GM12878 (cell line): Measurements from ENCODE around the gene GABRB1. TPM values are rescaled to one million over a fixed set of nuclear protein-coding genes. Genes with fewer than 3 reads are reported as not detected.
A peak's percentile ranks its signal among the peaks of the same experiment; 100 is the strongest.

Experiments
- ATF7 ChIP-seq: fragments of 450-650 bp; IDR thresholded peaks from 2 replicates; pipeline ENCODE4 v1.6.1; 2016; ENCODE audit warnings: low read depth, mild to moderate bottlenecking
- BACH1 ChIP-seq: fragments of 450-650 bp; IDR thresholded peaks from 2 replicates; pipeline ENCODE4 v1.6.1; 2017; ENCODE audit warnings: mild to moderate bottlenecking, borderline replicate concordance
- CEBPB ChIP-seq, 2 experiments: fragments of 150-350 bp in 1 of 2; IDR thresholded peaks; 2 replicates each; pipeline ENCODE4 v1.6.1; 2012 to 2014; ENCODE audit warnings: low read depth in 2 of 2, low read length in 2 of 2, borderline replicate concordance in 1 of 2, inconsistent platforms in 1 of 2
- CHD1 ChIP-seq: IDR thresholded peaks from 2 replicates; pipeline ENCODE4 v1.6.1; 2012; ENCODE audit warnings: low read depth, low read length, improper control_type of control experiment
- CHD2 ChIP-seq: IDR thresholded peaks from 2 replicates; pipeline ENCODE4 v1.6.1; 2011; ENCODE audit warnings: low read depth, low read length, improper control_type of control experiment, borderline replicate concordance
- GATAD2B ChIP-seq: fragments of 450-650 bp; conservative IDR thresholded peaks from 2 replicates; pipeline ENCODE4 v1.6.1; 2017; ENCODE audit warnings: low read depth, mild to moderate bottlenecking, moderate library complexity
- HCFC1 ChIP-seq: fragments of 150-350 bp; IDR thresholded peaks from 2 replicates; pipeline ENCODE4 v1.6.1; 2014; ENCODE audit warnings: low read length
- HDAC6 ChIP-seq: fragments of 200-600 bp; sonication (generic); IDR thresholded peaks from one replicate; pipeline ENCODE4 v1.8.0; 2017; ENCODE audit warnings: antibody characterized with exemption; ENCODE audit not compliant: unreplicated experiment
- HDGF ChIP-seq: fragments of 450-650 bp; IDR thresholded peaks from 2 replicates; pipeline ENCODE4 v1.6.1; 2016; ENCODE audit warnings: antibody characterized with exemption
- IRF4 ChIP-seq: IDR thresholded peaks from 2 replicates; pipeline ENCODE4 v1.6.1; 2011; ENCODE audit warnings: low read depth, low read length
- MLLT1 ChIP-seq: fragments of 450-650 bp; IDR thresholded peaks from 2 replicates; pipeline ENCODE4 v1.6.1; 2016; ENCODE audit warnings: mild to moderate bottlenecking
- NBN ChIP-seq: fragments of 450-650 bp; IDR thresholded peaks from 2 replicates; pipeline ENCODE4 v1.6.1; 2016
- NFIC ChIP-seq: IDR thresholded peaks from 2 replicates; pipeline ENCODE4 v1.6.1; 2012; ENCODE audit warnings: low read depth, mild to moderate bottlenecking, inconsistent platforms, low read length, moderate library complexity
- POLR2AphosphoS2 ChIP-seq: IDR thresholded peaks from 2 replicates; pipeline ENCODE4 v1.6.1; 2011; ENCODE audit warnings: low read depth, mild to moderate bottlenecking, low read length, improper control_type of control experiment, moderate library complexity
- POU2F2 ChIP-seq: IDR thresholded peaks from 3 replicates; pipeline ENCODE4 v1.6.1; 2011; ENCODE audit warnings: low read depth, mild to moderate bottlenecking, low read length, borderline replicate concordance
- RBBP5 ChIP-seq: fragments of 200-600 bp; sonication (generic); conservative IDR thresholded peaks from 2 replicates; pipeline ENCODE4 v1.6.1; 2016
- RFX5 ChIP-seq: IDR thresholded peaks from 2 replicates; pipeline ENCODE4 v1.6.1; 2011; ENCODE audit warnings: low read depth, low read length, improper control_type of control experiment
- SIX5 ChIP-seq: IDR thresholded peaks from 2 replicates; pipeline ENCODE4 v1.6.1; 2011; ENCODE audit warnings: mild to moderate bottlenecking, low read depth, low read length, moderate library complexity; ENCODE audit not compliant: severe bottlenecking
- SMARCA5 ChIP-seq: fragments of 450-650 bp; IDR thresholded peaks from 2 replicates; pipeline ENCODE4 v1.6.1; 2017; ENCODE audit warnings: mild to moderate bottlenecking
- SRF ChIP-seq, 2 experiments: IDR thresholded peaks; 2 replicates each; pipeline ENCODE4 v1.6.1; 2011; ENCODE audit warnings: low read depth in 2 of 2, low read length in 2 of 2, mild to moderate bottlenecking in 1 of 2, moderate library complexity in 1 of 2
- STAT1 ChIP-seq: fragments of 450-650 bp; conservative IDR thresholded peaks from 2 replicates; pipeline ENCODE4 v1.6.1; 2014; ENCODE audit warnings: antibody characterized with exemption, mild to moderate bottlenecking
- SUZ12 ChIP-seq: fragments of 200-600 bp; sonication (generic); IDR thresholded peaks from one replicate; pipeline ENCODE4 v1.6.1; 2018; ENCODE audit warnings: antibody characterized with exemption, mild to moderate bottlenecking; ENCODE audit not compliant: unreplicated experiment
- YBX1 ChIP-seq: fragments of 450-650 bp; IDR thresholded peaks from 2 replicates; pipeline ENCODE4 v1.6.1; 2016; ENCODE audit warnings: antibody characterized with exemption
- ZNF274 ChIP-seq: IDR thresholded peaks from one replicate; pipeline ENCODE4 v1.8.0; 2011; ENCODE audit not compliant: insufficient read length, insufficient read depth
- ZSCAN29 ChIP-seq: fragments of 450-650 bp; IDR thresholded peaks from 2 replicates; pipeline ENCODE4 v1.6.1; 2017; ENCODE audit warnings: mild to moderate bottlenecking, moderate library complexity
- ZZZ3 ChIP-seq: IDR thresholded peaks from 2 replicates; pipeline ENCODE4 v1.6.1; 2011; ENCODE audit warnings: low read depth; ENCODE audit not compliant: control insufficient read depth, insufficient read length
- polyA plus RNA-seq, 11 experiments: library from polyadenylated mRNA; depleted of rRNA in 4 of 11; unstranded in 6 of 11; stranded (reverse) in 5 of 11; fragments of >200 nt; fragmentation: Nextera tagmentation in 4 of 11; fragmentation: Illumina TruSeq in 1 of 11; extraction: Ambion mirVana in 4 of 11; extraction: Trizol in 1 of 11; gene quantifications; 1 replicate in 1 of 11; 2 replicates in 10 of 11; pipeline versions ENCODE4 v1.2.1 to v1.2.3, GENCODE V29; 2011 to 2016; ENCODE audit warnings: inconsistent platforms in 2 of 11, missing spikeins in 2 of 11, low read depth in 1 of 11
- total RNA-seq, 4 experiments: library from RNA; depleted of rRNA in 3 of 4; stranded (reverse); fragments of >200 nt in 3 of 4; fragmentation: Illumina TruSeq in 1 of 4; extraction: Trizol in 1 of 4; gene quantifications; 2 replicates each; pipeline versions ENCODE4 v1.2.1 to v1.2.3, GENCODE V29; 2013 to 2021
- TF ChIP-seq, protein P1 (sequence below): fragments of 450-650 bp; IDR thresholded peaks from 2 replicates; pipeline ENCODE4 v1.6.1; 2017; ENCODE audit warnings: low read depth, mild to moderate bottlenecking, moderate library complexity
- TF ChIP-seq, protein P2 (sequence below): fragments of 450-650 bp; IDR thresholded peaks from 2 replicates; pipeline ENCODE4 v1.6.1; 2017; ENCODE audit warnings: borderline replicate concordance

Gene GABRB1
- total and polyA plus RNA-seq, 10 of the 15 experiments (the other 5 are each of a cell fraction or from before 2014, with no cell fraction given), result 0.13 to 0.92 TPM; not detected in 8

DNA sequence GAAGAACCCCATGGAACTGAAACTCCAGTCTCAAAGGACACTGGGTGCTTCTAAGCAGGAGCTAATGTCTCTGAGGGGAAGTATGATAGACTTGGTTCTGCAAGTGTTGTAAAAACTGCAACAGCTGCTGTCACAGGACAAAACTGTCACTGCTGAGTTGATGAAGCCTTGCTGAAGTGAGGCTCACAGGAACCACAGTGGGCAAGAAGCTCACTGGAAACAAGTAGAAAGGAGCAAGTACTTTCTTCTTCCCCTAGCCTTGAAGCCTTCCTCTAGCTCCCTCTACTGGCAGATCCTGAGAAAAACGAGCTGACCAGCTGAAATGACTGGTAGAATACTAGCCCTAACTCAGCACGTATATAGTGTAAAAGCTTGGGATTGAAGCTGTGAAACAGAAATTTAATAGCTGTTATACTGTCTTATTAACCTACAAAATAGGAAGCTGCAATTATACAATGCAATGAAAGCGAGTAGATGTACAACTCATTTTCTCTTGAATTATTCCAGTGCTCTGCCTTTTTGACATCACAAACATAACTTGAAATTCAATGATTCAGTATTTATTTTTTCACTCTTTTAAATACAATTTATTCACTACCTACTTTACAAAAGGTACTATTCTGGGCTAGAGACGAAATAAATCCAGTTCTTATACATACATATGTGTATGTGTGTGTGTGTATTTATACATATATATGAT, 91.4 kb downstream of the GABRB1 start (continued):
- TF ChIP-seq SUZ12 (no peak), SRF (IDR thresholded peaks at IDR 0.05; ENCODE audit: low read depth in 2 of 2, low read length in 2 of 2) (no peak), ZZZ3 (no peak), IRF4 (0 out of 2 replicates have a peak, but pooled peaks have one; percentile 18), ZSCAN29 (no peak), ZNF274 (no peak), SMARCA5 (0 out of 2 replicates have a peak, but pooled peaks have one; percentile 38), POLR2AphosphoS2 (no peak), NFIC (no peak), YBX1 (no peak), STAT1 (no peak), RBBP5 (no peak), HCFC1 (no peak), HDGF (no peak), NBN (peak; percentile 68), MLLT1 (no peak; the same call in 1 of the 2 replicates), POU2F2 (no peak), BACH1 (no peak), SIX5 (no peak), GATAD2B (0 out of 2 replicates have a peak, but pooled peaks have one; percentile 27), HDAC6 (no peak), CHD2 (no peak), CHD1 (no peak), CEBPB (IDR thresholded peaks at IDR 0.05; ENCODE audit: borderline replicate concordance in 1 of 2, low read depth in 2 of 2, low read length in 2 of 2) (no peak), RFX5 (no peak), ATF7 (peak; percentile 23; the same call in 1 of the 2 replicates)
- TF ChIP-seq, protein P1, sequence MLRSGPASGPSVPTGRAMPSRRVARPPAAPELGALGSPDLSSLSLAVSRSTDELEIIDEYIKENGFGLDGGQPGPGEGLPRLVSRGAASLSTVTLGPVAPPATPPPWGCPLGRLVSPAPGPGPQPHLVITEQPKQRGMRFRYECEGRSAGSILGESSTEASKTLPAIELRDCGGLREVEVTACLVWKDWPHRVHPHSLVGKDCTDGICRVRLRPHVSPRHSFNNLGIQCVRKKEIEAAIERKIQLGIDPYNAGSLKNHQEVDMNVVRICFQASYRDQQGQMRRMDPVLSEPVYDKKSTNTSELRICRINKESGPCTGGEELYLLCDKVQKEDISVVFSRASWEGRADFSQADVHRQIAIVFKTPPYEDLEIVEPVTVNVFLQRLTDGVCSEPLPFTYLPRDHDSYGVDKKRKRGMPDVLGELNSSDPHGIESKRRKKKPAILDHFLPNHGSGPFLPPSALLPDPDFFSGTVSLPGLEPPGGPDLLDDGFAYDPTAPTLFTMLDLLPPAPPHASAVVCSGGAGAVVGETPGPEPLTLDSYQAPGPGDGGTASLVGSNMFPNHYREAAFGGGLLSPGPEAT, result 0 out of 2 replicates have a peak, but pooled peaks have one; percentile 41
- TF ChIP-seq, protein P2, sequence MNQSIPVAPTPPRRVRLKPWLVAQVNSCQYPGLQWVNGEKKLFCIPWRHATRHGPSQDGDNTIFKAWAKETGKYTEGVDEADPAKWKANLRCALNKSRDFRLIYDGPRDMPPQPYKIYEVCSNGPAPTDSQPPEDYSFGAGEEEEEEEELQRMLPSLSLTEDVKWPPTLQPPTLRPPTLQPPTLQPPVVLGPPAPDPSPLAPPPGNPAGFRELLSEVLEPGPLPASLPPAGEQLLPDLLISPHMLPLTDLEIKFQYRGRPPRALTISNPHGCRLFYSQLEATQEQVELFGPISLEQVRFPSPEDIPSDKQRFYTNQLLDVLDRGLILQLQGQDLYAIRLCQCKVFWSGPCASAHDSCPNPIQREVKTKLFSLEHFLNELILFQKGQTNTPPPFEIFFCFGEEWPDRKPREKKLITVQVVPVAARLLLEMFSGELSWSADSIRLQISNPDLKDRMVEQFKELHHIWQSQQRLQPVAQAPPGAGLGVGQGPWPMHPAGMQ, result no peak
